IMR-90 (cell line): ENCODE data around the gene SUN1. TPM values are rescaled to one million over a fixed set of nuclear protein-coding genes. Genes with fewer than 3 reads are reported as not detected.

Experiments
- ATAC-seq: fragments of 200-7000 bp; cut with Tn5 transposase; 2 replicates; pipeline ENCODE4 v1.9.1; 2020; ENCODE audit warnings: low read depth, mild to moderate bottlenecking, moderate library complexity
- BruUV-seq: library from RNA; stranded (reverse); fragments of 400-500 nt; replicated peaks from 2 replicates; lab custom pipeline; 2021; lab: Mats Ljungman, UMichigan
- CTCF ChIA-PET: fragments of 300-600 bp; formaldehyde crosslinking; extraction: SDS; loops from one replicate; lab custom pipeline; 2021; ENCODE audit warnings: antibody characterized with exemption; lab: Yijun Ruan, JAX
- POLR2A ChIA-PET: fragments of 300-600 bp; sonication (Branson Sonifier 250); formaldehyde crosslinking; loops from one replicate; lab custom pipeline; 2022; ENCODE audit warnings: antibody characterized with exemption; ENCODE audit not compliant: unreplicated experiment; lab: Charles Lee
- DNase-seq: peaks from one replicate; pipeline ENCODE4 v3.0.0; 2013
- H2AFZ ChIP-seq: replicated peaks from 2 replicates; pipeline ENCODE3; 2013; ENCODE audit warnings: low read length, mild to moderate bottlenecking; ENCODE audit not compliant: poor library complexity
- H2AK5ac ChIP-seq: 2 replicates; pipeline ENCODE4 v1.6.1; 2013; ENCODE audit warnings: low read depth, low read length, inconsistent platforms
- H2AK9ac ChIP-seq: replicated peaks from 2 replicates; pipeline ENCODE3; 2013; ENCODE audit warnings: mild to moderate bottlenecking, low read depth, low read length, moderate library complexity; ENCODE audit not compliant: poor library complexity
- H2BK120ac ChIP-seq: 2 replicates; pipeline ENCODE4 v1.6.1; 2013; ENCODE audit warnings: low read depth, low read length, inconsistent platforms
- H2BK15ac ChIP-seq: 3 replicates; pipeline ENCODE4 v1.6.1; 2013; ENCODE audit warnings: low read depth, low read length, inconsistent platforms
- H2BK20ac ChIP-seq: 2 replicates; pipeline ENCODE4 v1.6.1; 2013; ENCODE audit warnings: low read depth, mild to moderate bottlenecking, inconsistent platforms, low read length, moderate library complexity
- H2BK5ac ChIP-seq: 2 replicates; pipeline ENCODE4 v1.6.1; 2013; ENCODE audit warnings: mild to moderate bottlenecking, low read depth, low read length, inconsistent platforms; ENCODE audit not compliant: poor library complexity, severe bottlenecking
- H3K14ac ChIP-seq: replicated peaks from 2 replicates; pipeline ENCODE4 v1.6.1; 2013; ENCODE audit warnings: low read depth, low read length, inconsistent platforms
- H3K18ac ChIP-seq: 2 replicates; pipeline ENCODE4 v1.6.1; 2013; ENCODE audit warnings: low read depth, low read length, control low read depth
- H3K23ac ChIP-seq: 2 replicates; pipeline ENCODE4 v1.6.1; 2013; ENCODE audit warnings: low read depth, low read length, inconsistent platforms
- H3K27ac ChIP-seq: 2 replicates; pipeline ENCODE4 v1.5.1; 2013; ENCODE audit warnings: mild to moderate bottlenecking, control low read depth, low read length; ENCODE audit not compliant: insufficient read depth
- H3K27me3 ChIP-seq: 2 replicates; pipeline ENCODE4 v1.6.1; 2013; ENCODE audit warnings: low read length; ENCODE audit not compliant: control insufficient read depth, insufficient read depth
- H3K36me3 ChIP-seq: 2 replicates; pipeline ENCODE4 v1.6.1; 2013; ENCODE audit warnings: low read length, mixed read lengths; ENCODE audit not compliant: control insufficient read depth, insufficient read depth
- H3K4ac ChIP-seq: 2 replicates; pipeline ENCODE4 v1.6.1; 2013; ENCODE audit warnings: low read depth, low read length, inconsistent platforms
- H3K4me1 ChIP-seq: 2 replicates; pipeline ENCODE4 v1.6.1; 2013; ENCODE audit warnings: low read length, mixed read lengths; ENCODE audit not compliant: control insufficient read depth, insufficient read depth
- H3K4me2 ChIP-seq: 2 replicates; pipeline ENCODE4 v1.6.1; 2013; ENCODE audit warnings: low read depth, mild to moderate bottlenecking, control low read depth, low read length, moderate library complexity
- H3K4me3 ChIP-seq: 2 replicates; pipeline ENCODE4 v1.5.1; 2013; ENCODE audit warnings: low read depth, mild to moderate bottlenecking, control low read depth, low read length, moderate library complexity; ENCODE audit not compliant: insufficient read depth
- H3K56ac ChIP-seq: 2 replicates; pipeline ENCODE4 v1.6.1; 2013; ENCODE audit warnings: low read length, inconsistent platforms; ENCODE audit not compliant: insufficient read depth; ENCODE audit errors: extremely low read depth
- H3K79me1 ChIP-seq, 2 experiments: 2 replicates each; pipeline ENCODE4 v1.6.1; 2013; ENCODE audit warnings: low read length in 2 of 2, inconsistent platforms in 1 of 2, low read depth in 1 of 2
- H3K9ac ChIP-seq: 2 replicates; pipeline ENCODE4 v1.6.1; 2013; ENCODE audit warnings: low read depth, low read length, control low read depth
- H3K9me1 ChIP-seq: 2 replicates; pipeline ENCODE4 v1.6.1; 2013; ENCODE audit warnings: low read length, inconsistent platforms; ENCODE audit not compliant: insufficient read depth
- H3K9me3 ChIP-seq: 2 replicates; pipeline ENCODE4 v1.6.1; 2013; ENCODE audit warnings: low read length; ENCODE audit not compliant: control insufficient read depth, insufficient read depth
- H4K20me1 ChIP-seq: 2 replicates; pipeline ENCODE4 v1.6.1; 2013; ENCODE audit warnings: low read length, inconsistent platforms; ENCODE audit not compliant: insufficient read depth
- H4K5ac ChIP-seq: 2 replicates; pipeline ENCODE4 v1.6.1; 2013; ENCODE audit warnings: mild to moderate bottlenecking, low read depth, low read length, control low read depth
- H4K8ac ChIP-seq, 2 experiments: 2 replicates each; pipeline ENCODE4 v1.6.1; 2013; ENCODE audit warnings: low read depth in 2 of 2, low read length in 2 of 2, control low read depth in 1 of 2, inconsistent platforms in 1 of 2
- H4K91ac ChIP-seq: 2 replicates; pipeline ENCODE4 v1.6.1; 2013; ENCODE audit warnings: low read depth, low read length, inconsistent platforms; ENCODE audit not compliant: insufficient read depth
- BHLHE40 ChIP-seq: fragments of 150-350 bp; IDR thresholded peaks from 2 replicates; pipeline ENCODE4 v1.6.1; 2016; ENCODE audit warnings: mild to moderate bottlenecking, low read depth, low read length
- FOS ChIP-seq: fragments of 150-350 bp; IDR thresholded peaks from 2 replicates; pipeline ENCODE4 v1.6.1; 2016; ENCODE audit warnings: low read depth, low read length
- MXI1 ChIP-seq: IDR thresholded peaks from 2 replicates; pipeline ENCODE4 v1.6.1; 2012; ENCODE audit warnings: low read depth, mild to moderate bottlenecking, low read length, moderate library complexity, borderline replicate concordance
- NFE2L2 ChIP-seq: fragments of 150-350 bp; IDR thresholded peaks from 2 replicates; pipeline ENCODE4 v1.6.1; 2016; ENCODE audit warnings: low read depth, mild to moderate bottlenecking, low read length
- SMC3 ChIP-seq: fragments of 150-350 bp; IDR thresholded peaks from 2 replicates; pipeline ENCODE4 v1.6.1; 2016; ENCODE audit warnings: low read depth, mild to moderate bottlenecking, antibody characterized with exemption, low read length, moderate library complexity
- WGBS, 2 experiments: methylation state at CpG; one replicate each; pipeline versions ENCODE4 v1.1.5 to v1.1.7; 2013; ENCODE audit warnings: missing lambda C conversion rate in 2 of 2; ENCODE audit not compliant: insufficient read length in 1 of 2; ENCODE audit errors: extremely low coverage in 2 of 2; 5-methylcytosine and 5-hydroxymethylcytosine counted together
- dilution Hi-C: fragments of 300-500 bp; cut with HindIII; formaldehyde crosslinking; loops from one replicate; pipeline ENCODE4 v1.14.3; 2018; ENCODE audit warnings: low sequenced_read_pairs; ENCODE audit not compliant: unreplicated experiment
- in situ Hi-C: fragments of 300-500 bp; cut with MboI; formaldehyde crosslinking; loops from 3 replicates; pipeline ENCODE4 v1.14.3; 2019; ENCODE audit warnings: low sequenced_read_pairs, inconsistent platforms, mixed read lengths
- intact Hi-C: fragments of 100-400 bp; cut with micrococcal nuclease; formaldehyde crosslinking; loops from 2 replicates; pipeline ENCODE4 v1.10.0; 2022
- polyA plus RNA-seq, 3 experiments: library from polyadenylated mRNA; depleted of rRNA; stranded (reverse); fragments of >200 nt; gene quantifications; 2 replicates each; pipeline ENCODE4 v1.2.3, GENCODE V29; 2012; ENCODE audit warnings: low replicate concordance in 1 of 3
- total RNA-seq: library from RNA; depleted of rRNA; stranded (reverse); fragments of >200 nt; gene quantifications from 2 replicates; pipeline ENCODE4 v1.2.3, GENCODE V29; 2012

Gene SUN1
- total and polyA plus RNA-seq, 2 of the 4 experiments (the other 2 are of a cell fraction), result 113 to 239 TPM

DNA sequence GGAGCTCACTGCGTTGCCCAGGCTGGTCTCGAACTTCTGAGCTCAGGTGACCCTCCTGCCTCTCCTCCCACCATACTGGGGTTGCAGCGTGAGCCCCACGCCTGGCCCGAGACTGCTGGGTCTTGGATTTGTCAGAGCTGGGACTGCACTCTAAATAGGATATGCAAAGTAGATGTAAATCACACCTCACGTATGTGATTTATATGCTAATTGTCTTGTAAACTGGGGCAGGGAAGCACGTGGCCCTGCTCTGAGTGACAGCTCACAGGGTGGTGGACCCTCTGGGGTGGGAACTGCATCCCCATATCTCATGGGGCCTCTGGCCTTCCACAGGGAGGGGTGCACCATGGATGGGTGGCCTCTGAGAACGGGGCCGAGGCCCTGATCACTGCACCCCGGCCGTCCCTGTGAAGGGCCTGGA lies 78.2 kb downstream of the SUN1 start (continued):
- TF ChIP-seq SMC3 (no peak), NFE2L2 (no peak), MXI1 (no peak), FOS (no peak)

DNA sequence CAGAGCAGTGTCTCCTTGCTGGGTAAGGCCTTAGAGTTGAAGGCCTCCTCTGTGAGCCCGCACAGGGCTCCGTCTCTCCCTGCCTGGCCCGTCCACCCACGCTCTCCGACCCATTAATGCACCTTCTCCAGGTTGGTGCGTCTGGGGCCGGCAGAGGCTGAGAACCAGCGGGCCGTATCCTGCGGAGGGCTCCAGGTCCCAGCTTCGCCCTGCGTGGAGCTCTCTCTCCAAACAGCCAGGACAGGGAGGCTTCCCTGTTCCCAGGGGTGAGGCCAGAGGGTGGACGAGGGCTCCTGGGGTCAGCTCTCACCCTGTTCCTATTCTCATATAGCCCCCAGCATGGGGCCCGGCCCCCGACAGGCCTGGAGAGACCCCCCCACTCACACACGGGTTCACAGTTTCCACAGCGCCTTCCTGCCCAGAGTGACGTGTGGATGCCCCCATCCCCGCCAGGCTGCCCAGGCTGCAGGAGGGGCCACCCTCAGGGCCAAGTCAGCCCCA lies 78.7 kb downstream of the SUN1 start:
- no peak overlapping the region for H2BK20ac ChIP-seq
- H3K27ac ChIP-seq, result no peak overlapping the region
- no peaks in the 10 kb centered on the region for H3K36me3 ChIP-seq
- H3K27me3 ChIP-seq, result no peaks in the 10 kb centered on the region; the same call in 1 of the 2 replicates
- H3K14ac ChIP-seq, result no peak overlapping the region
- H4K91ac ChIP-seq, result no peak overlapping the region
- no peak for TF ChIP-seq BHLHE40
- no peak overlapping the region for H2BK120ac ChIP-seq
- no peak overlapping the region for H2BK15ac ChIP-seq
- H2BK5ac ChIP-seq, result no peak overlapping the region
- H3K9ac ChIP-seq, result no peak overlapping the region
- H2AK9ac ChIP-seq, result no peak overlapping the region
- CTCF ChIA-PET, result no interaction called here
- H2AFZ ChIP-seq, result no peak overlapping the region
- in situ Hi-C loops (no loop called here), intact Hi-C loops (no loop called here), dilution Hi-C loops (no loop called here)
- no peak overlapping the region for H3K56ac ChIP-seq
- no peak for ATAC-seq
- BruUV-seq, result no TSS peak
- no peak overlapping the region for H3K23ac ChIP-seq
- H3K4me2 ChIP-seq, result no peak overlapping the region
- H3K18ac ChIP-seq, result no peak overlapping the region
- H2AK5ac ChIP-seq, result no peak overlapping the region
- H4K8ac ChIP-seq, result no peak overlapping the region
- no peaks in the 10 kb centered on the region; the same call in 1 of the 2 replicates for H4K20me1 ChIP-seq
- H4K5ac ChIP-seq, result no peak overlapping the region
- H3K9me3 ChIP-seq, result no peaks in the 10 kb centered on the region
- no peaks in the 10 kb centered on the region for H3K9me1 ChIP-seq
- no peaks in the 10 kb centered on the region for H3K79me1 ChIP-seq
- H3K4me3 ChIP-seq, result no peak overlapping the region
- H3K4ac ChIP-seq, result no peak overlapping the region
- WGBS, 2 experiments, result 75% methylated on average over 10 of the region's 19 CpGs; no CpG with 5 or more reads in 1 of the 2 experiments
- DNase-seq, result no peak
- 0 out of 2 replicates have a peak, but pooled peaks cover 1% of the 10 kb centered on the region for H3K4me1 ChIP-seq
- POLR2A ChIA-PET, result no interaction called here
